HG03097 (cell line): Measurements from ENCODE around the gene HS3ST4.

Experiments used
- ATAC-seq: cut with Tn5 transposase; IDR thresholded peaks from one replicate; pipeline ENCODE4 v1.9.1; 2021; ENCODE audit not compliant: unreplicated experiment, low FRiP score

The HS3ST4 gene

DNA sequence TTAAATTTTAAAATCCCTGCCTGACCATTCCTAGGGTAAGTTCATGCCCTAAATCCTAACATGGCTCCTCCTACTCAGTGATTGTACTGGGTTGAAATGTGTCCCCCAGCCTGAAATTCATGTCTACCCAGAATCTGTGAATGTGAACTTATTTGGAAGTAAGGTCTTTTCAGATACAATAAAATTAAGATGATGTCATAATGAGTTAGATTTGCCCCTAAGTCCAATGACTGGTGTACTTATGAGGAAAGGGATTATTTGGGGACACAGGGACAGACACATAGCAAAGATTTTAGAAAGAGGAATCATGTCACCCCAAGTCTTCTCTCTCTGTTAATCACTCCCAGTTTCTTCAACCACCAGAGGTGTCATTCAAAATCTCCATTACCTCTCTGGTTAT lies 185.3 kb downstream of the HS3ST4 start:
- ATAC-seq = no peak

DNA sequence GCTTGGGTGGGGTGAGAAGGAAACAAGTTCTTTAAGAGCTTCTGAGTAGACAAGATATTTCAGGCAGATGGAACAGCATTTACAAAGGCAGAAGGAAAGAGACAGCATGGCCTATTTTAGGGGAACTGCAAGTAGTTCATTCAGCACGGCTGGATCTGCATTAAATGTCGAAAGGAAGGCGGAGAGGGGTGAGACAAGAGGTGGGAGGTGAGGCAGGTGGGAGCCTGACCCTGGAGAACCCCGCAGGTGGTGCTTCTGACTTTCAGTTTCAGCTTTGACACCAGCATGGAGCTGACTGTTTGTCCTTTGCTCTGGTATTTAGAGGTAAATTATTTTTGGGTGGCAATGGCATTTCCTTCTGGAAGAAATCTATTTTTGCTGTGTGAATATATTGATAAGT lies 194.8 kb downstream of the HS3ST4 start:
- ATAC-seq = no peak

DNA sequence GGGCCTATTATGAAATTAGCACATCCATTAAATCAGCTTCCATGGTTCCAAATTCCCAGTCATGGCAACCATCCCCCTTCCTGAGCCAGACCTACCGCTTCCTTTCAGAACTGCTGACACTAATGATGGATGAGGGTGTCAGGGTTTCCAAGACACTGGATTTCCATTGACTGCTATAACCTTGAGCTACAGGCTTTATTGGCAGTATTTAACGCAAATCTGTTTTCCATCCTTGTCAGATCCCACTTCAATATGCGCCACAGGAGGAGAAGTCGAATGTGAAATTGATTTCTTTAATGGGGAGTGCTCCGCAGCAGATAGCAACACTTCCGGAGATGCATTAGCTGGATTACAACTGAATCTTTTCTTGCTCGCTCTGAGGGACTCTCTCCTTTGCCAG lies 197.1 kb downstream of the HS3ST4 start:
- no peak for ATAC-seq

DNA sequence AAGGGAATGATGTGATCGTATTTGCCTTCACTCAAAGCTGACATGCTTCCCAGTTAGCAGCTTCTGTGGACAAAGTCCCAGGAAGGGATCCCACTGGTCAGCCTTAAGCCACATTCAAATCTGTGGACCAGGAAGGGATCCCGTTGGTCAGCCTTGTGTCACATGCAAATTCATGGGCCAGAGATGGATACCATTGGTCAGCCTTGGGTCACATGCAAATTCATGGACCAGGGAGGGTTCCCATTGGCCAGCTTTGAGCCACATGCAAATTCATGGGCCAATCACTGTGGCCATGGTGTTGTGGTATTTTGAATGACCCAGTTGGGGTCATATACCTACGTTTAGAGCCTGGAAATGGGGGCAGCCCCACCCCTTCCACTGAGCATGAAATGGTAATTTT lies 201.6 kb downstream of the HS3ST4 start:
- ATAC-seq = no peak

DNA sequence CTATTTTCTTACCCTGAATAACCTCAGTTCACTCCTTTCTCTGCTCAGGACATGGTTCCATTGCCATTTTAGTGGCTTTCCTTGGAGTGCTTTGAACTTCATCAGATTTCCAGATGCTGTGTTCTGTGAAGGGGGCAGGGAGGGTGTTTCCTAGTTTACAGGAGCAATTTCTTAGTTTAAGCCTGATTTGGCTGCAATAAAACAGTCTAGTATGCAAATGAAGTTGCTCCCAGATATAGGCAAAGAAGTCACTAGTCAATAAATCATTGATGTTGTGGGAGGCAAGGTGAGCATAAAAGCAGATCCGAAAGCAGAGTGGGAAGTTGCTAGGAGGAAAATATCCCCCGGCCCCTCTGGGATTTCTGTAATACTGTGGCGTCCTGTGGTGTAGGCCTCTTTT lies 202.3 kb downstream of the HS3ST4 start:
- no peak for ATAC-seq

DNA sequence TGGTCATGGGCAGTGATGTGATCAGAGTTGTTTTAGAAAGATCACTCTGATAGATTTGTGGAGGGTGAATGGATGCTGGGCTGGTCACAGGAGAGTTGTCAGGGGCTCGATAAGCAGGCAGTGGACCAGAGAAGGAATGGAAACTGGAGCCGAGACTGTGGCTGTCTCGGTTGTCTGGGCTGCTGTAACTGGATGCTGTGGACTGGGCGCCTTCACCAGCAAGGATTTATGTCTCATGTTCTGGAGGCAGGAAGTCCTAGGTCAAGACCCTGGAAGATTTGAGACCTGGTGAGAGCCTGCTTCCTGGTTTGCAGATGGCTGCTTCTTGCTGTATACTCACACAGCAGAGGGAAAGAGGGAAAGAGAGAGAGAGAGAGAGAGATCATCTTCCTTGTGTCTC lies 203.6 kb downstream of the HS3ST4 start:
- ATAC-seq = no peak

DNA sequence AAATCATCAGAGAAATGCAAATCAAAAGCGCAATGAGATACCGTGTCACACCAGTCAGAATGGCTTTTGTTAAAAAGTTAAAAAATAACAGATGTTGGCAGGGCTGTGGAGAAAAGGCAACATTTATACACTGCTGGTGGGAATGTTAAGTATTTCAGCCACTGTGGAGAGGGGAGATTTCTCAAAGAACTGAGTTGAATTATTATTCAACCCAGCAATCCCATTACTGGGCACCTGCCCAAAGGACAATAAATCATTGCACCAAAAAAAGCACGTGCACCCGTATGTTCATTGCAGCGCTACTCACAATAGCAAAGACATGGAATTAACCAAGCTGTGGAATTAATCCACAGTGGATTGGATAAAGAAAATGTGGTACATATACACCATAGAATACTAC lies 204.7 kb downstream of the HS3ST4 start:
- no peak for ATAC-seq

DNA sequence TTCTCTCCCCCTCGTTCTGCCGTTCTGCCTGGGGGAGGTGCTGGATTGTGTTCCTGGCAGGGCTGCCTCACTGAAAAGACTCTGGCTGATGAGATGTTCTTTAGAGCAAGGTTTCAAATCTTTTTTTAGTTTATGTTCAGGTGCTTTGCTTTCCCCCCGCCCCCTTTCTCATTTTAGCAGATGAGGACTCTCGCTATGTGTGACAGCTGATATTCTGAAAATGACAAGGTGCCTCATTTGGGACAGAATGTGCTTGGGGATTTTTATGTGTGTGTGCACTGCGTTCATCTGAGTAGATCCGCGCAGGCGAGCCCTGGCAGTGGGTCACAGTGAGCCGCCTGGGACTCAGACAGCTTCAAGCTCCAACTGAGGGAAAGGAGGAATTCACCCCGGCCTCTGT lies 205.9 kb downstream of the HS3ST4 start:
- no peak for ATAC-seq

DNA sequence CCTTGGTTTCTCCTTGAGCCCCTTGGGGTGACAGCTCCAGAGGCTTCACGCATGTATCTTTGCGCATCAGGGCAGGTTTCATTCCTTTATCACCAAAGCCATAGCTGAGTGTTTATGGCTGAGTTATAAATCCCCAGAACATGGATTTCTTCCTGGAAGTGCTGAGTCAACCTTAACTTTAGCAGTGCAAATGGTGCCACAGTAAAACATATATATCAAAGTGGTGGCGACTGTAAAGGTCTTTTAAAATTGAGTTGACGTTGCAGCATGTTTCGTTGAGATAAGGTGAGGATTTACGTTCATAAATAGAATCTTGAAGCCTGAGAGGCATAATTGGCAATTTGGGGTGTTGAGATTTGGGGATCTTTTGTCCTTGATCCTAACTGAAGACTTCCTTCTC lies 214.1 kb downstream of the HS3ST4 start:
- ATAC-seq = no peak

DNA sequence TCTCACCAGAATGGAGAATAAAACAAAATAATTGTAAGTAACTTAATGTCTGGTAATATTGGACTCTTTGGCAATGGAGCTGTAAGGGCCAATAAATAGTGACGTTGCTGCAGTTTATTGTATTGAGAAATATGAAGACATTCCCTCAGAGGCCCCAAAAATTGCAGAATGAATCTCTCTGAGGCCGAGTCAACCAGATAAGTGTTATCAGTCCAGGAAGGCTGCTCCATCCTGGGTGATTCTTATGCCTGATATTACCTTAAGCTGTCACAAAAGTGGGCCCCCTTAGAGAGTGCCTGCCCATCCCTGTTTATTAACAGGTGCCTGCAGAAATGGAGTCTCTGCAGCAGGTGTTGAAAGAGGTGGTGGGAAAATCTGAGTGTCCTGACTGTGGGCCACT lies 219.2 kb downstream of the HS3ST4 start:
- no peak for ATAC-seq

DNA sequence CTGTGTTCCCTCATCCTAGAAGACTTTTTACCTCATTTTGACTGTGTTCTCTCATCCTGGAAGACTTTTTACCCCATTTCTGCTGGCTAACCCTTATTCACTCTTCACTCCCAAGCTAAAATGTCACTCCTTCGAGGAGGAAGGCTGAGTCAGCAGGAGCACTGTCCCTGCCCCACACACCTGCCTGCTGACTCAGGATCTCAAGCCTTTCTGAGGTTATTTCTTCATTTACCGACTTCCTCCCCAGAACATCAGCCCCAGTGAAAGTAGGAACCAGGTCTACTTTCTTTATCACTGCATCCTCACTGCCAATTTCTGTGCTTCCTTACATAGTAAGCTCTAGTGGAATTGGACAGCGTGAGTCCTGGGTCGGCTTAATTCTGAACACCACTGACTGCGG lies 220.6 kb downstream of the HS3ST4 start:
- no peak for ATAC-seq

DNA sequence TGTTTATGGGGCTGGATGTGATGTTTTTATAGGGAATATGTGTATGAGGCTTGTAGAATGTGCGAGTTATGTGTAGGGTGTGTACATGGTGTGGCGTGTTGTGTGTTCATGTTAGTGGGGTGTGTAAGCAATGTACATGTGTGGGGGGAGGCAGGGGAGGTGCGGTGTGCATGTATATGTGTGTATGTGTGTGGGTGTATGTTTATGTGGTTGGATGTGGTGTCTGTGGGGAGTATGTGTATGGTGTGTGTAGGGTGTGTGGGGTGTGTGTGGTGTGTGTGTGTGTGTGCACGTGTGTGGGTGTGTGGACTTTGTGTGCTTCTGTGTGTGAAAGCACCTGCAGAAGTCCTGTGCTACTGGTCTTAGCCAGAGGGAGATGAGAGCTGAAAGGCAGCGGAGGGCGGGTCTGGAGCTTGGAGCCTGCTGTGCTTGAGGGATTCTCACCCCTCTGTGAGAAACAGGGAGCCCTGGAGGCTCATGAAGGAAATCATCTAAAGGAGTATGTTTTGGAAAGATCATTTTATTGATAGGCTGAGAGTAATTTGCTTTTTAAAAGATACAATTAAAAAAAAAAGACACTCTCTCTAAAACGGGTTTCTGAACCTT lies 222.7 kb downstream of the HS3ST4 start:
- no peak for ATAC-seq

DNA sequence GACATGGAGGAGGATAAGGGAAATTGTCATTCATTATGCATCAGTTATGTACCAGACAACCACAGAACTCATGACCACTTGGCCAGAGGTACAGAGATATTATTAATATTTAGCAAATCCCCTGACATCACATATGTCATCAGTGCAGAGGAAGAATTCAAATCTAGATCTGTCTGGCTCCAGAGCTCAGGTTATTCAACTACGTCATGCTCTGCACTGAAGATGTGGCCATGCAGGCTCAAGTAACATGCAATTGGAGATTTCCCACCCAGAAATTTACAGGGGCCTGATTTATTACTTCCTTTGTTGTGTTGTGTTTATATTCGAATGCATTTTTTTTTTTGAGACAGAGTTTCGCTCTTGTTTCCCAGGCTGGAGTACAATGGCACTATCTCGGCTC lies 224.3 kb downstream of the HS3ST4 start:
- ATAC-seq = no peak

DNA sequence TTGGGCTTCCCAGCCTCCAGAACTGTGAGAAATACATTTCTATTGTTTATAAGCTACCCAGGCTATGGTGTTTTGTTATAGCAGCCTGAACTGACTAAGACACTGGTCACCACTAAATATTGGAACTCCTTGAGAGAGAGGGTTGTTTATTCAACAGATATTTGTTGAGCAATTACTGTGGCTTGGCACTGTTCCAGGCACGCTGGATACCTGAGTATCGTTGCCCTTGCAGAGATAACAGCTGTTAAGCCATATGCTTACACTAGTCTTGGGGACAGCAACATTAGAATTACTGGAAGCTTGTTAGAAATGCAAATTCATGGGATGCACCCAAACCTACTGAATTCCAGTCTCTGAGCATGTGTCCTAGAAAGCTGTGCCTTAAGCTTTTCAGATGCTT lies 230.7 kb downstream of the HS3ST4 start:
- ATAC-seq = no peak

DNA sequence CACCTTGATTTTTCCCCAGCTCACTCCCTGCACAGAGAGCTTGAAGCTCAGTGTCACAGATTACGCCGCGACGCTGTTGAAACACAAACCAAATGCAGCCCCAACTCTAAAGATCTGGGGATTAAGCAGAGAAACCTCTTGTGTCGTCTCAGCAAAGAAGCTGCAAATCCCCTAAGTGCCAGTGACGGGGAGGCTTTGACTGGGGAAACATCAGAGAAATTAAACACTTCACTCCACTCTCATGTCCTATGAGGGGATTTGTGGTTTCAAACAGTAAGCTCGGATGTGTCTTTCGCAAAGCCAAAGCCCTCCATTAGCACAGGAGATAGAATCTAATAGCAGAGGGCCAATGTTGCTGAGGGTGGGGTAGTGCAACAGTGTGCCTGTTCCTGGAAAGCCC lies 233.7 kb downstream of the HS3ST4 start:
- ATAC-seq = no peak

DNA sequence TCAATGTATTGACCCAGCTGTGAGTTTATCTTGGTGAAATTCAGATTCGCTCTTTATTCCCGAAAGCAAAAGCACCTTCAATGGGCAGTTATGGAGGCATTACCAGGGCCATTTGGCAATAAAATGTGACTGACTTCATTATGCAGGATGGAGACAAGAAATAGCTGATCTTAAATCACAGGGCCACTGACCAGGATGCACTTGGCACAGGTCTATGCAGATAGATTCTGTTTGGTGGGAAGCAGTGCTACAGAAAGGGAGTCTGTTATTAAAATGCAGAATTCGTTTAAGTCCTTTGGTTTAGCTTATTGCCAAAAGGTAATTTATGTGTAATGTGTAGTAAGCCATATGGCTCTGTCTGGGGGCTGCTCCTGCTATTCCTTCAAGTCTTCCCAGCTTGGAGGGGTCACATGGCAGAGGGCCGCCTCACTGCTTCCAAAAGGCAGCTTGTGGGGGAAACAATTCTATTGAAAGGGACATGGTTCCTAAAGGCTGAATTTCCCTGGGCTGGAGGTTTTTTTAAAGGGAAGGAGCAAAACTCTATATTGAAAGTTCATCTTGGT lies 239.8 kb downstream of the HS3ST4 start:
- no peak for ATAC-seq

DNA sequence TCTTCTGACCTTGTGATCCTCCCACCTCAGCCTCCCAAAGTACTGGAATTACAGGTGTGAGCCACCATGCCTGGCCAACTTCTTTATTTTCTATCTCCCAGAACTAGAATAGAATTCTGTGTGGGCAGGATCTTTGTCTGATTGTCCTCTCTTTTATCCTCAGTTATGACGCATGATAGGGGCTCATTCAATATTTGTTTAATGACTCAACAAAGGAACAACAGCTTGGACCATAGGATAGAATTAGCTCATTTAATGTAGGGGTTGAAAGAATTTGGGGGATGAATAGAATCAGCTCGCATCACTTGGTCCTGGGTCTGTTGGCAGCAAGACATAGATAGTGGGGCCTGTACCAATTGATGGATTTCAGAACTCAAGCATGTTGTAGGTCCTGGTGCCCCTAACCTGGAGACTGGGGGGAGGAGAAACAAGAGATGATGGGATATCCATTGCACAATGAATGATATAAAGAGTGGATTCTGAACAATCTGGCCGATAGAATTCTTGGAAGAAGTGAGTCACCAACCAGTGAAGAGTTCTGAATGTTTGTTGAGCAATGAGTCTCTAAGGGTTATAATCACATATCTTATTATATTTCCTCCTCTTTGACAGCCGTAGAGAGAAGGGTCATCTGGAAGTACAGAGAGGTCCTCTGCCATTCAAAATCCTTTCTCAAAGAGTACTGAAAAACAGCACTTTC lies 250.2 kb downstream of the HS3ST4 start:
- no peak for ATAC-seq

DNA sequence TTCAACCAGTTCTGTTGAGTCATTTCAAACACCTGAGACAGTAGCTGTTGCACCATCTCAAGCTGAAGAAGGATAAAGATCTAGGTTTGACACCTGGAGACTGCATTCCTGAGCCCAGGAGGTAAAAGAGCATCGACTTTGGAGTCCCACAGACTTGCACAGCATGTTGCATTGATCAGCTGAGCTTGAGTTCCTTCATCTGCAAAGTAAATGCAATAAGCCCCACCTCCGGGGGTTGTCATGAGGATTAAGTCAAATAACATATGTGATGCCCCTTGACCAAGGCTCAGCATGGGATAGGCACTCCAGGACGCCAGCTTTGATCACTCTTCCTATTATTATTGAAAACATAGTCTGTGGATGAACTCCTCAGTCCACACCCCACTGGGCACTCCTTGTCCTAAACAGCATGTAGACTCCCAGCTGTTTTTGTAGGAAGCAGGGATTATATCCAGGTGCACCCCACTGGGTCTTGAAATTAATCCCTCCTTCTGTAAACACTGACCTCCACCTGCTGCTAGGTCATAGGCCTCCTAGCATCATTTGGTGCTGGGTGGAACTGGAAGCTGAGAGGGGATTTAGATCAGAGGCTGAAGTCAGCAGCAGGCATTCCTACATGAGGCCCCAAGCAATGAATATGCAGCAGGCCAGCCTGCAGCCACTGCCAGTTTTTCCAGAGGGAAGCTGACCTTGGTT lies 259.0 kb downstream of the HS3ST4 start:
- no peak for ATAC-seq

DNA sequence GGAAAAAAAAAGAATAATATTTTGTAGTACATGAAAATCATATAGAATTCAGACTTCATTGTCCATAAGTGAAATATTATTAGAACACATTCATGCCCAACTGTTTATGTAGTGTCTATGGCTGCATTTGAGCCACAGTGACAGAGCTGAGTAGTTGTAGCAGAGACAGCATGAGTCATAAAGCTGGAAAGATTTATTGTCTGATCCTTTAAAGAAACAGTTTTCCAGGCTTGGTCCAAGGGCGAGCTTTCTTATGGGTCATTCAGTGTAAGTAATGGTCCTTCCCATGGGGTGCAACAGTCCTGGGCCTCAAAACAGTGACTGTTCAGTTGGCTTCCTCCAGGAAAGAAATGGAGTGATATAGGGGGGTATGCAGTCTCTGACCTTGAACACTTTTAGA lies 260.2 kb downstream of the HS3ST4 start:
- ATAC-seq = no peak

DNA sequence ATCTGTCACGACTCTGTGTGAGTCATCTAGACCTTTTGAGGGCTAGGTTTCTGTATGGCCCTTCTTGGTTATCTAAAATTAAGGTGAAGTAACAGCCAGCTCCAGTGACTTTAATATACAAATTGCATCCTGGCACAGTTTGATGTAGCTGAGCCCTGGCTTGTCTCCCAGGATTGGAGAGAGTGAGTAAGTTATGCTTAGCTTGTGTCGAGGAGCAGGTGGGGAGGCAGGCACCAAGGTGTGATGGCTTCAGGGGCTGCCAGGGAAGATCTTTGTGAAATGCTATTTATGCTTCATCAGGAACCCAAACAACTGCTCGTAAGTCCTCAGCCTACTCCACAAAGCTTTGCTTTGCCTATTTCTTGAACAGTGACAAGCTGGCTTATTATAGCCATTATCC lies 261.2 kb downstream of the HS3ST4 start:
- no peak for ATAC-seq

DNA sequence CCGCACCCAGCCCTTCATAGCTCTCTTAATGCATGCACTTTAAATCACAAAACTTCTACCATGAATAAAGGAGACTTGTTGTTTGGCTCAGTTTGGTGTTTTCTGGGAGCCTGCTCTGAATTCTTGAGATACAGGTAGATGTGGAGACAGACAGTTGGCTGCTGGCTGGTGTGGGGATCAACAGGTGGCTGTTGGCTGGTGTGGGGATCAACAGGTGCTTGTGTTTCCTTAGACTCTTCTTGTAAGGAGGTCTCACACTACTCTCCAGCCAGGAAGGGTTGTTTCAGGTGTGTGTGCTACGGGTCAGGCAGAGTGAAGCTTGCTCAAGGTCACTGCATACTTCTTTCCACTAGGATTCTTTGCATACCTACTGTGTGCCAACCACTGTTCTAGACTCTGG lies 265.9 kb downstream of the HS3ST4 start:
- no peak for ATAC-seq

DNA sequence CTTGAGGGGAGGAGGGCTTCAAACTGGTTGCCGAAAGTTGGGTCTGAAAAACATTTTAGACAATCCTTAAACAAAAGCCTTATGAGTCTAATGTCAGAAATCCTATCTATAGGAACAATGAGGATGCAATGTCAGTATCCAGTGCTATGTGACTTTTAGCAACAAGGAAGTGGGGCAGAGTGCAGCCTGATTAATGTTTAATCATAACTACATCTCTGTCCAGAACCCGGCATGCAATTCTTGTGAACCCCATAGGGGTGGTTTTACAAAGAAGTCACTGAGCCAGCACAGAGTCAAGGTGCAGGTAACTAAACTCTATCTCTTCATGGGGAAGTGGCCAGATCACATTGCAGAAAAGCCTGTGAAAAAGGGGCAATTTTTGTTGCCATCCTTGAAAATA lies 267.5 kb downstream of the HS3ST4 start:
- ATAC-seq = no peak
